HG02798 (cell line): ENCODE measurements around the gene ATP5MC2.
"Not testable (repeated sequence)": the region's sequence is repeated elsewhere in the genome, so short reads cannot be mapped to it uniquely, and the experiment has no call there.

ENCODE experiments used
- ATAC-seq: cut with Tn5 transposase; IDR thresholded peaks from one replicate; pipeline ENCODE4 v1.9.1; 2021; ENCODE audit warnings: mild to moderate bottlenecking; ENCODE audit not compliant: unreplicated experiment, poor library complexity

The ATP5MC2 gene

DNA sequence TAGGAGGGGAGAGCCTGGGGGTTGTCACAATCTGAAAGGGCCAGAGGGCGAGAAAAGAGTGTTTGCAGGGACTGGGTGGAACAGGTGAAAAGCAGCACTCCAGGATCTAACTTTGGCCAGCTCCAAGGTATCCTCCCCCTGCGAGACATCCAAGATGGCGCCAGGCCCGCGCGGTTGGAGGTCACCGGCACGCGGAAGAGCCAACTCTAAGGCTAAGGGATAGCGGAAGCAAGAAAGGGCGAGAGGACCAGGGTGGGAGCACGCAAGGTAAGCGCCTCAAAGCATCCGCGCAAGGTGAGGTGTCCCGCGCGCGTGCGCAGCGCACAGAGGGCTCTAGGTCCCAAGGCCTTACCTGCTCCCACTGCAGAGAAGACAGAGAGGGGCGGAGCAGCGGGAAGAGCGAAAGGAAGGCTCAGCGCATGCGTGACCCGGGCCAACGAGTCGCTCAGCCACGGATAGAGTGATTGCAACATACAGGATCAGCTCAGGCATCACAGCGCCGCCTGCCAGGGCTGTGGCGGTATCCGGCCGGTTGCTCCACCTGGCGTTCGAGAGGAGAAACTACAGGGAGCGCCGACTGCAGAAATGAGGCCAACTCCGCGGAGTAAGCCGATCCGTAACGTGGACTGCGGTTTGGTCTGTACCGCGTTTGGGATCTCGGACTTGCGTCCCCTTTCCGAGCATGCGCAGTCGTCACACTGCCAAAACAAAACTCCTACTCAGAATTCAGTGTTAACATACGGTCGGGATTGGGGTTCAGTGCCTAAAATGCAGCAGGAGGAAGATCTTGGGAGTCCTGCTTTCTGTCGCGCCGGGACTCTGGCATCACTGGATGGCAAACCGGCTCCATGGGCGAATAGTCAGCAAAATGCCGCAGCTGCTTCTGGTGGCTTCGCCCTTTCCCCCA, at the start of gene ATP5MC2:
Gene ATP5MC2 (minus strand): TSS at position 383 of the 907 bp plus-strand sequence. CDS start 3,469 bp downstream, outside the sequence.
- ATAC-seq, result peak; percentile 96

DNA sequence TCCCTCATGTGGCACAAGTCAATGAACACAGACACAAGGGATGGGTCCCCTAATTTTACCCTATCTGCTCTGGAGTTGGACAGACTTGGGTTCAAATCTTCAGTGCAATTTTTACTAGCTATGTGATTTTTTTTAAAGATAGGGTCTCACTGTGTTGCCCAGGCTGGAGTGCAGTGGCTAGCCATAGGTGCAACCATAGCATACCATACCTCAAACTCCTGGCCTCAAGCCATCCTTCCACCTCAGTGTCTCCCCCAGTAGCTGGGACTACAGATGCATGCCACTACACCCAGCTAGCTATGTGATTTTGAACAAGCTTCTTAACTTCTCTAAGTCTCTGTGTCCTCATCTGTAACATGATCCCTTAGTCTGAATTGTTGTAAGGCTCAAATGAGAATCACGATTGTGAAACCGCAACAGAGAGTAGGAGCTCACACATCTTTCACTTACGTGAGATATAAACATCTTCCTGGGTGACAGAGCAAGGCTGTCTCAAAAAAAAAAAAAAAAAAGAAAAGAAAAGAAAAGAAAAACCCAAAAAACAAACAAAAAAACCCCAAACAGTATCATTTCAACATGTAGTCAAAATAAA, 46.7 kb upstream of the ATP5MC2 start:
- ATAC-seq, result no peak

DNA sequence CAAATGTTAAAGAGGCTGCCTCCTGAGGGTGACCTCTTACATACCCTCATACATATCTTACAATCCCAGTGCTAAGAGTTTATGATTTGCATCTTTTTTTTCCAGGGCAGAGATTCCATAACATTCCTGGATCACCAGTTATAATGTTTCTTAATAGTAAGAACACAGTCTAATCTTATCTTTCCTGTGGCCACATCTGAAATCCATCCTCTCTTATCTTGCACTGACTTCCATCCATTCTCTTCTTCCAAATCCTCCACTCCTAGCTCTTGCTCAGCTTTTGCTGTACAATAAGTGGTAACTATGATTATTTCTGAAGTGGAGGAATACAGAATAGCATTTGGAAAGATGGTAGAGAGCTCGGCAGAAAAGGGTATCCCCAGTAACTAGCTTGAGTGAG, 45.1 kb upstream of the ATP5MC2 start:
- ATAC-seq, result no peak

DNA sequence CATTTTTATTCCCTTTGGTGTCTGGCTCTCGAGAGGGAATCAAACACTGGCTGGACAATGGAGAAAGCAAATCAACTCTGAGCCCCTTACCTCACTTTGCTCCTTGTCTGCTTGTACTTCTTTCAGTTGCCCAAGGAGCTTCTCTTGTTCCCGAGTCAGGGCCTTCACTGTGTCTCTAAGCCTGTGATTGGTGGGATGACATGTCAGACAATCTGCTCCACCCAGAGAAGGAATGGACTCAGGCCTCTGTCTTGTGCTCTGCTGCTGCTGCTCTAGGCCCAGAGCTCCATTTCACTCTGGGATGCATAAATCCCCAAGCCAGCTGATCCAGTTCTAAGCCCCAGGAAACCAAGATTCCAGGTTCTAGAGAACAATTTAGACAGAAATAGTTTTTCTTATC, 43.8 kb upstream of the ATP5MC2 start:
- ATAC-seq, result no peak

DNA sequence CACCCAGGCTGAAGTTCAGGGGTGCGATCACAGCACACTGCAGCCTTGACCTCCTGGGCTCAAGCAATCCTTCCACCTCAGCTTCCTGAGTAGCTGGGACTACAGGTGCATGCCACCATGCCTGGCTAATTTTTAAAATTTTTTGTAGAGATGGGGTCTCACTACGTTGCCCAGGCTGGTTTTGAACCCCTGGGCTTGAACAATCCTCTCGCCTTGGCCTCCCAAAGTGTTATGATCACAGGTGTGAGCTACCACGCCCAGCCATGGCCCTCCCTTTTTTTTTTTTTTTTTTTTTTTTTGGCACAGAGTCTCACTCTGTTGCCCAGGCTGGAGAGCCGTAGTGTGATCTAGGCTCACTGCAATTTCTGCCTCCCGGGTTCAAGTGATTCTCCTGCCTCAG, 42.7 kb upstream of the ATP5MC2 start:
- not testable (repeated sequence) for ATAC-seq

DNA sequence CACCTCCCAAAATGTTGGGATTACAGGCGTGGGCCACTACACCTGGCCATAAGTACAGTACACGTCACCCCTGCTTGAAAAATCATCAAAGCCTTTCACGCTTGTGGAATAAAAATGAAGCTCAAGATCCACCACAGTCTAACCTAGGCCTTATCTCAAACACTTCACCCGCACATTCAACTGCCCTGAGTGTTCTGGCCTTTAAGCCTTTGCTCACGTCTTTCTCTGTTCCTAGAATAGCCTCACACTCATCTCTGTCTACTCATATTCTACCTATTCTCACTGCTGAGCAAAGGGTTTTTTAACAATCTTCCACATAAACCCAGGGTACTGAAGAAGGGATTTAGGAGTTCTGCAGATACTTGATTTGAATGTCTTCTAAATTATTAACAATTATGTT, 41.4 kb upstream of the ATP5MC2 start:
- no peak for ATAC-seq

DNA sequence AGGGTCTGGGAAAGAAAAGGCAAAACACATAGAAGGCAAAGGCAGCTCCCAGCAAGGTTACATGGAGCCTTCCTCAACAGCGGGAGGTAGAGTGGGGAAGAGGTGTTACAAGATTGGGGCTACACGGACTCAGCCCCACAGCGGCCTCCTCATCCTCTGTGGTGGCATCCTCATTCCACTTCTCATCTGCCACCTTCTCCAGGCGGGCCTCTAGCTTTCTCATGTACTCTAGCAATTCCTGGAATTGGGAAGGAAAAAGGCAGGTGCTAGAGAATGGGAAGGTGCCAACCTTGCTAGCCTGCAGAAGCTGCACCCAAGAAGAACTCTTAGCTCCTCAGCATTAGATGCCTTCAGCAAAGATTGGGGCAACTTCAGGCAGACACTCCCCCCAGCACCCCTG, 38.1 kb upstream of the ATP5MC2 start:
- ATAC-seq, result no peak

DNA sequence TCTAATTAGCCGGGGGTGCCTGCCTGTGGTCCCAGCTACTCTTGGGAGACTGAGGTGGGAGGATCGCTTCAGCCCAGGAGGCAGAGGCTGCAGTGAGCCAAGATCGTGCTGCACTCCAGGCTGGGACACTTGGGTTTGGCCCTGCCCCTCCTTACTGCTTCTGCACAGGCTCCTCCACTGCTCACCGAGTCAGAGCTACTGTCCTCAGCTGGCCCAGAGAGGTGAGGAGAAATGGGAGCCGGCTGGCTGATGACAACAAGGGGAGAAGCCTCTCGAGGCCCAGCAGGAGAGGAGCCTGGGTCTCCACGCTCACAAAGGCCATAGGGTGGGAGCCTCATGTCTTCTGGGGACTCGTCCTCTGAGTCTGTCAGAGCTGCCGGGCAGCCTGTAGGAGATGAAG, 37.6 kb upstream of the ATP5MC2 start:
- no peak for ATAC-seq

DNA sequence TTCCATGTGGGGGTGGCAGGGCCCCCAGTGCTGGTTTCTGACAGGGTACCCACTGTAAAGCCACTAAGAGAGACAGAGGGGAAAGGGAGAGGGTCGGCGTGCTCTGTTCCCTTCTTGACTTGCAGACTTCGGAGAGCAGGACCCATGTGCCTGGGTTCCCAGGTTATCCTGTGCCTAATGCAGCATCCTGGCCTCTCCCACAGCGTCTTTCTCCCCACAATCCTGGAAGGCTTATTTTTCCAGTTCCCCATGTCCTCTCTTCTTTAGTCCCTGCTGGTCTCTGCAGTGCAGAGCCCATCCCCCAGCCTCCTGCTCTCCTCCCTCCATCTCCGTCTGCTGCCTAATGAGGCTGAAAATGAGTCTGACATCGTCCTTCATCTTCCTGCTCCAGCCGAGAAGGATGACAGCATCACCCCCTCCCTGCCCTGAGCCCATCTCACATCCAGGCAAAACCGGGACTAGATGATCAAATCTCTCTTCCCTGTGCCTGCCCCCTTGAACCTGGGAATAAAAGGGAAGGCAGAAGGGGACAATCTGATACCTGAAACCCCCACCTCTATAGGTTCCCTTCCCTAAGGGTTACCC, 36.3 kb upstream of the ATP5MC2 start:
- no peak for ATAC-seq

DNA sequence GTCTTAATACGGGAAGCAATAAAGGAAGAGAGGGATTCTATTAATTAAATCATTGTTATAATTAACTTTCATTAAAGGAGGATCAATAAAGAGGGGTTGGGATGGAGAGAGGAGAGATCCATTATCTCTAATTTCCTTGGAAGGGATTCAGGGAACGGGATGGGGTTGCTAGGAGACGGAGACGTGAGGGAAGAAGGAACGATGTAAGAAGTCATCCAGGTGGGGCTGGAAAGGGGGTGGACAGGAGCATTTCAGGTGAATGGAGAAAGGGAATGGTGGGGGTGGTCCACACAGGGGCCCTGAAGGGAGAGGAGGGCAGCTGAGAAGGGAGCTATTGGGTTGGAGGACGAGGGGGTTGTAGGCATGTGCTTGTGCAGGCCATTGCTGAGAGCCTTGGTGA, 34.2 kb upstream of the ATP5MC2 start:
- ATAC-seq, result no peak

DNA sequence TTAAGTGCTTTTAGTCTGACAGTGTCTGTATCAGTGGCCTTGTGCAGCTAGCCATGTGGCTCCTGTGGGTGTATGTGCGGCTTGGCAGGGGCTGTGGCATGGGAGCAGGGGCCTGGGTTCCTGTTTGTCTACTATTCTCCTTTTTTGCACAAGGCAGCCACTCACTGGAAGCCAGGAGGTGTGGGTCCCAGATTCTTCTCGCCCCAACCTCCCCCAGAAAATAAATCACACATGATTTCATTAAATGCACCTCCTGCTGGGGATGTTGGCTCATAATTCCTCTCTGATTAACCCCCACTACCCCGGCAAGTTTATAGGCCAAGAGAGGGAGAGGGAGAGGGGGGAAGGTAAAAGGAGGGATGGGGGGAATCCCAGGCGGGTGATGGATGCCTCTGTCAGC, 33.8 kb upstream of the ATP5MC2 start:
- no peak for ATAC-seq

DNA sequence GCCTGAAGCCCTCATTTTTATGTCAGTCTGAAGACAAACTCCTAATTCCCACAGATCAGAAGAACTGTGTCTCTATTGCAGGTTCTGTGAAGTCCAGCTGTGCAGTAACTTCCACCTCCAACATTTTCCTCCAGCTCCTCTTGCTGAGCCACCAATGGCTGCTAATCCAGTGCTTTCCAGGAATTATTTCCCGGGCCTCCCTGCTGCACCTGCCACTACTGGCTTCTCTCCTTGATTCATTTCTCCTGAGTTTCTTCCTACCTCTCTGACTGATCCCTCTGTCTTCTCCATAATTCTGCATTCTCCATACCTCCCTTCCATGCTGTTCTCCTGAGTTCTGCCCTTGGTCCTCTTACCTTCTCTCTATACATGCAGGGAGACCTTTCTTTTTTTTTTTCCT, 30.2 kb upstream of the ATP5MC2 start:
- ATAC-seq, result no peak

DNA sequence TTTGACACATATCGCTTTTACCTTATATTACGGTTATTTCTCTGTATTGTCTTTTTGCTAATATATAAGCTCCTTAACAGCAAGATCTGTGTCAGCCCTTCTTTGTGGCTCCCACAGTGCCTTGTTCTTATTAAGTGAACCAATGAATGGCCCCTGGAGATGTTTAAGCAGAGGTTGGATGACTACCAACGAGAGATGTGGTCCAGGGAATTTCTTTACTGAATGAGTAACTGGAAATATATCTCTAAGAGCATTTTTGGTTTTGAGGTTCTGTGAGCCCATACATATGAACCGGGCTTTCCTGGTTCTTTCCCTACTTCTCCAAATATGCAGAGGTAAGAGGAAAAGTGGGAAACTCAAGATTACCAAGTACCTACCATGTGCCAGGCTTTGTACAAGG, 27.9 kb upstream of the ATP5MC2 start:
- no peak for ATAC-seq

DNA sequence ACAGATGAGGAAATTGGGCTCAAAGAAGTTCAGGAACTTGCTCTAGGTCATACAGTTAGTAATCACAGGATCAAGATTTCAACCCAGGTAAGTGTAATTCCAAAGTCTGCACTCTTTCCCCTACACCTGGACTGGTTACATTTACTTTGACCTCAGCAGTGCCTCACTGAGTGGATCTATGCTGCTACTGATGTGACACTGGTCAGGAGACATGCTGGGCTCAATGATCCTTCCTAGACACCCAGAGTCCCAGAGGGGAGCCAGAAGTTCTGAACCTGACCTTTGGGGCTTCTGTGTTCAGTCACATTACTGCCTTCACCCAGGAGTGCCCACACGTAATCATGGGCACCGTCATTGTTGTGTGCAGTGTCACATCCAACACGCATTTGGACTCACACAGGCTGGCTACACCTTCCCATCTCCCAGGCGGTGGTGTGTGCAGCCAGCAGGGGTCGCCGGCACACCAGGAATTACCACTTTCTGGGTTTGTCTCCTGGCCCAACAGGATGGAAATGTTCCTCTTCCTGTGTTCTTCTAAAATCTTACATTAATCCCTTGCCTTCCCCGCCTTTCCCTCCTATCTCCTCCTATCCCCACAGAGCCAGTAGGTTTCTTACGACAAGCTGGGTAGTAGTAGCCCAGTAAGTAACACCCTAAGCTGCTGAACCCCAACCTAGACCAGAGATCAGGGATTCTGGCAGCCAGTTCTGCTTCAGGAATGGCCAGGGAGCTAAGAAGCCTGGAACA, 25.8 kb upstream of the ATP5MC2 start:
- peak; percentile 71 for ATAC-seq

DNA sequence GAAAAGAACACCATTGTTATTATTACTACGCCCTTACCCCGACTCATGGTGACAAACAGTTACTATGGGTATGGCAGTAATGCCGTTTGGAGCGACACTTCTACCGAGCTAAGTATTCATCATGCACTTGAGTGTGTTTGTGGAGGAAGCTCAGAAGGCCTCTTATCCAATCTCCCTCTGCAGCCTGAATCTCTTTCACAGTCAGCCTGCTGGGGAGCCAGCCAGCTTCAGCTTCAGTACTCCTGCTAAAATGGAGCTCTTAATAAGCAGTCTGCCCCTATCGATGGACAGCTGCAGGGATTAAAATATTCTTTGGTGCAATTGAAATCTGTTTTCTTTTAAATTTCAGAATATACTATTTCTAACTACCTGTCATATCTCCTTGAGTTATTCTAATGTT, 24.7 kb upstream of the ATP5MC2 start:
- no peak for ATAC-seq

DNA sequence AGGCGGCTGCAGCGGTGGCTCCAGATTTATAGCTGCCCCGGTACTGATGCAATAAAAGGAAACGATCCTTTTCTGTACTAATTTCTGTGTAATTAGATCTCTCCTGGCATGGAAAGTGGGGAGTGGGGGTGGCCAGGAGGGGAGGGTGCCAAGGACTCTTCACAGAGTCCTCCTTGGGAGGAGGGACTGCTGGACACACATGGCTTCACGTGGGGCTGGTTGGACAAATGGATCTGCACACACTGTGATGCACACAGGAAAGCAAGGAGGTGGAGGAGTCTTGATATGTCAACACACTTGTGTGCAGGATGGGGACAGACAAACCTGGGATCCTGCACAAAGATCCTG, 23.8 kb upstream of the ATP5MC2 start:
- ATAC-seq, result no peak

DNA sequence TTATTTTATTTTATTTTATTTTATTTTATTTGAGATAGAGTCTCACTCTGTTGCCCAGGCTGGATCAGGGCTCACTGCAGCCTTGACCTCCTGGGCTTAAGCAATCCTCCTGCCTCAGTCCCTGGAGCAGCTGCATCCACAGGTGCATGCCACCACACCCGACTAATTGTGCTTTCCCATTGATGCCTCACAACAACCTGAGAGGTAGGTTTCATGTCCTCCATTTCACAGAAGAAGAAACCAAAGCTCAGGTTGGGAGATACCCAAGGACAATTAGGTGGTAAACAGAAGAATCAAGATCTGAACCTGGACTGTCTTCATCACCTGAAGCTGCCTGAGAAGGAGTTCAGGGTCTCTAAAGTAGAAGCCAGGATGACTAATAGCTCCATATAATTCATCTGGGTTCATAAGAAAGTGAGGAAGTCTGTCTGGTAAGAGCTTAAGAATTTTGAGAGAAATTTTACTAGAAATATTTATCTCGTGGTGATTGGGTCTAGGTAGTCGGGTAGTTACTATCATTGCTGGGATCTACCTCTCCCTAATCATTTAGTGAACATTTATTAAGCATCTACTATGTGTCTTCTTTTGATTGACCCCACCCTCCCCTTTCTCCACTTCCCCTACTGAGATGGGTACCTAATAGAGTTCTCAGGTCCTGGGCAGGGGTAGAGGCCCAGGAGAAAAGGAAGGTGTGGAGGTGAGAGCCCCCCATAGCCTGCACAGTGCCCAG, 23.2 kb upstream of the ATP5MC2 start:
- ATAC-seq, result no peak

DNA sequence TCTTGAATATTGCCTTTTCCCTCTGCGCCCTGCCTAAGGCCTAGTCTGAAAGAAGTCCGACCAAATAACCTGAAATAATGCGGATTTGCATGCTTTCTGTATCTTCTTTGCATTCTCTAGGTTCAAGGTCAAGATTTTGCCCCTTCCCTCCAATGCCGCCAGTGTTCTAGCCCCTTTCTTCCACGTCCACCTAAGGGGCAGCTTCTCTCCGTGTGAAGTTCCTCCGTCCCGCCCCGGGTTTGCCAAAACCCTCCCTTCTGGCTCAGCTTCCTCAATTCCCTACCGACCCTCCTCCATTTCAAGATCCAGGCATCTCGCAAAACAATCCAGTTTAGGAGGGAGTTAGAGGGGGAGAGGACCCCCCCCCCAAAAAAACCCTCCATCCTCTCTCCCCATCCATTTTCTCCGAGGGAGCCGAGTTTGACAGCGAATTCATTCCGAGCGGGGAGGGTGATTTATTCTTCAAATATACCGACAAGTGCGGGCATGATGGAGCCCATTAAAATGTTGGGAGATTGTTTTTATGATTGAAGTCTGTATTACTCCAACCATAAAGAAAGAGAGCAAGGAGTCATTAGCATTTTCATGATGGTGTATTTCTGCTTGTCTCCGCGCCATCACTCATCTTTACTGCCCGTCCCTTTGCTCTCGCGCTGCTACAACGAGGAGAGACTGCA, 20.9 kb upstream of the ATP5MC2 start:
- ATAC-seq, result no peak

DNA sequence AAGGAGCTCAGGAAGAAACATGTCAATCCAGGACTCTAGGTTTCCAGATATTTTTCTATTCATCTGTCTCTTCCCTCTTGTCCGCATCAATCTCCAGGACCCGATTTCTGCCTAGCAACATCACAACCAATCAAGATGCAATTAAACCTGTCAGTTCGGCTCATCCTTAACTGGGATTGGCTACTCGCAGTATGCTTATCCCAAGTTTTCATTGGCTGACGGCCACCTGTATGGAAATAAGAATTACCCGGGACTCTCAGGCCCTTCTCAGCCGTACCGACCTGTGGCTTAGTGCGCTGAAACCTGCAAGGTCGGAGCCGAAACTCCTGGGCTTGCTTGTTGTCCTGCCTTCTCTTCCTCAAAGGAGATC, 20.4 kb upstream of the ATP5MC2 start:
- ATAC-seq, result no peak
